Nephron progenitor cell (in vitro differentiated cells): ENCODE measurements around the gene MRPS22.

Experiments
- DNase-seq: peaks from one replicate; pipeline ENCODE4 v3.0.0; 2021
- H3K27ac Mint-ChIP-seq: 2 replicates; pipeline ENCODE4 v1.8.0; 2021; ENCODE audit warnings: mild to moderate bottlenecking, moderate library complexity, mixed read lengths
- H3K27me3 Mint-ChIP-seq: 2 replicates; pipeline ENCODE4 v1.8.0; 2021; ENCODE audit warnings: mild to moderate bottlenecking, low read depth, mixed read lengths; ENCODE audit not compliant: poor library complexity
- H3K36me3 Mint-ChIP-seq: 2 replicates; pipeline ENCODE4 v1.8.0; 2021; ENCODE audit warnings: low read depth, mixed read lengths
- H3K4me1 Mint-ChIP-seq: 2 replicates; pipeline ENCODE4 v1.8.0; 2021; ENCODE audit warnings: mixed read lengths
- H3K4me3 Mint-ChIP-seq: 2 replicates; pipeline ENCODE4 v1.8.0; 2021; ENCODE audit warnings: mild to moderate bottlenecking, moderate library complexity, mixed read lengths
- H3K9me3 Mint-ChIP-seq: 2 replicates; pipeline ENCODE4 v1.8.0; 2021; ENCODE audit warnings: mild to moderate bottlenecking, moderate library complexity, mixed read lengths
- CTCF ChIP-seq: fragments of 200-600 bp; sonication (generic); IDR thresholded peaks from 2 replicates; pipeline ENCODE4 v1.5.0; 2021; ENCODE audit warnings: antibody characterized with exemption

Gene MRPS22

GRCh38 chr3:139300416-139300815 is 43.4 kb upstream of the MRPS22 start:
- peaks cover 14% of the 10 kb centered on the region for H3K27me3 Mint-ChIP-seq
- H3K36me3 Mint-ChIP-seq, result no peaks in the 10 kb centered on the region
- no peak overlapping the region for H3K4me3 Mint-ChIP-seq
- TF ChIP-seq CTCF, result no peak
- no peak overlapping the region for H3K27ac Mint-ChIP-seq
- H3K9me3 Mint-ChIP-seq, result no peaks in the 10 kb centered on the region
- DNase-seq, result no peak
- peaks cover 5% of the 10 kb centered on the region for H3K4me1 Mint-ChIP-seq

DNA sequence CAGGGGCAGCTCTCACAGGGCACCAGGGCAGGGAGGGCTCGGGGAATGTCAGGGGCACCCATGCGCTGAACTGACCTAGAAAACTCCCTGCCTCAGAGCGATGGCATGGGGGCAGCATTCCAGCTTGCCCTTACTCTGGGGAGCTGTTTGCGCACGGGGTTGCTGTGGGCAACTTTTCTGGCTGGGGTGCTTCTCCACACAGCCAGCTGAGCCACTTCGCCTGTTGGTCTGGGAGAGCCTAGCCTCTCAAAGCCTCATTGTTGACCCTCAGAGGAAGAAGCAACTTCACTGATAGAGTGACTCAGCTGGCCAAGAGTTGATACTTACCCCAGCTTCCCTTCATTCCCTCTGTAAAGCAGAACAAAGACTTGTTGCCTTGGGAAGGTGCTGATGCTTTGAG is 42.6 kb upstream of the MRPS22 start:
- no peaks in the 10 kb centered on the region for H3K36me3 Mint-ChIP-seq
- peaks cover 5% of the 10 kb centered on the region for H3K4me1 Mint-ChIP-seq
- H3K9me3 Mint-ChIP-seq, result no peaks in the 10 kb centered on the region
- no peak overlapping the region for H3K4me3 Mint-ChIP-seq
- TF ChIP-seq CTCF, result no peak
- no peak overlapping the region for H3K27ac Mint-ChIP-seq
- peaks cover 10% of the 10 kb centered on the region for H3K27me3 Mint-ChIP-seq
- no peak for DNase-seq

DNA sequence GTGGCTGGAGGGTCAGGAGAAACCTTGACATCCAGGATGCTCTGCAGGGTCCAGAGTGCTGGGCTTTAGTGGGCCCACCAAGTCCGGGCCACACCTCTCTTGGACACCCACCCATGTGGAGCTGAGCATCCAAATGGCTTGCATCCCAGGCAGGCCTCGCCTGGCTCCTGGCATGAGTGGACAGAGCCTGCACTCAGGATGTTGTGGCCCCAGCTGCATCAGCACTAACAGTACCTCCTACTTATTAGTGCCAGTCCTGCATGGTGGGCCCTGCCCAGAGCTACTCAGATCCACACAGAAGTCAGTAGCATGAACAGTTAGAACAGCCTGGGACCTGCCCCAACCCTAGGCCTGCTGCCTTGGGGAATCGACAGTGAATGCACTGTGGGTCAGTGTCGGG is 42.2 kb upstream of the MRPS22 start:
- H3K27me3 Mint-ChIP-seq, result peaks cover 12% of the 10 kb centered on the region
- H3K36me3 Mint-ChIP-seq, result no peaks in the 10 kb centered on the region
- H3K27ac Mint-ChIP-seq, result no peak overlapping the region
- no peak overlapping the region for H3K4me3 Mint-ChIP-seq
- no peak for DNase-seq
- peaks cover 5% of the 10 kb centered on the region for H3K4me1 Mint-ChIP-seq
- no peak for TF ChIP-seq CTCF
- H3K9me3 Mint-ChIP-seq, result no peaks in the 10 kb centered on the region

- no peaks in the 10 kb centered on the region for H3K36me3 Mint-ChIP-seq
- H3K4me3 Mint-ChIP-seq, result no peak overlapping the region
- peaks cover 5% of the 10 kb centered on the region for H3K4me1 Mint-ChIP-seq
- no peak overlapping the region for H3K27ac Mint-ChIP-seq
- no peaks in the 10 kb centered on the region for H3K9me3 Mint-ChIP-seq
- DNase-seq, result no peak
- H3K27me3 Mint-ChIP-seq, result peaks cover 13% of the 10 kb centered on the region
- TF ChIP-seq CTCF, result no peak
Observed at GRCh38 chr3:139302084-139302800, 41.6 kb upstream of the MRPS22 start.

DNA sequence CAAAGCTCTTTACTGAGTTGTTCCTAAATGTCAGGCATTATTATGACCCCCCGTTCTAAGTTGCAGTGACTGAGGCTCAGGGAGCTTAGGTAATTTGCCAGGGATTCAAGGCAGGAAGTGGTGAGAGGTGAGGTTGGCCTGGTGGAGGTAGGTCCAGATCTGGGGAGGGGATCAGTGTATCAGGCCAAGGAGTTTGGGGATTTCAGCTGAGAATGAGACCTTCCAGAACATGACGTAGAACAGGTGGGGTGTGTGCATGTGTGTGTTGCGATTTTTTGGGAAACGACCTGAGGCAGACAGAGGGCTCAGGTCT is 41.1 kb upstream of the MRPS22 start:
- no peaks in the 10 kb centered on the region for H3K36me3 Mint-ChIP-seq
- DNase-seq, result no peak
- peaks cover 5% of the 10 kb centered on the region for H3K4me1 Mint-ChIP-seq
- H3K9me3 Mint-ChIP-seq, result no peaks in the 10 kb centered on the region
- no peak overlapping the region for H3K4me3 Mint-ChIP-seq
- peak overlapping the region; percentile 53 for H3K27ac Mint-ChIP-seq
- peaks cover 16% of the 10 kb centered on the region for H3K27me3 Mint-ChIP-seq
- no peak for TF ChIP-seq CTCF

GRCh38 chr3:139303216-139303615 is 40.6 kb upstream of the MRPS22 start:
- H3K27me3 Mint-ChIP-seq, result peaks cover 16% of the 10 kb centered on the region
- no peak overlapping the region for H3K4me3 Mint-ChIP-seq
- no peaks in the 10 kb centered on the region for H3K36me3 Mint-ChIP-seq
- no peak for DNase-seq
- H3K27ac Mint-ChIP-seq, result no peak overlapping the region
- H3K4me1 Mint-ChIP-seq, result peaks cover 5% of the 10 kb centered on the region
- no peaks in the 10 kb centered on the region for H3K9me3 Mint-ChIP-seq
- no peak for TF ChIP-seq CTCF
